ENCODE results near the gene PLCB2. TPM values are rescaled to one million over a fixed set of nuclear protein-coding genes. Genes with fewer than 3 reads are reported as not detected.

The PLCB2 gene
- total RNA-seq (1 to 10 TPM; 1.7 to 4.6 (median 3.5) TPM), polyA plus RNA-seq (1 to 10 TPM in 2 of 3 donors, under 1 TPM in 1; 0.73 to 2.0 (median 1.6) TPM)
- long read RNA-seq, donor 1, full-length matches to known transcripts = 1 of 3 reads
- long read RNA-seq, donor 1, partial matches to known transcripts = 0 of 3 reads
- long read RNA-seq, donor 1, other reads (novel, unspliced or antisense) = 2 of 3 reads
- long read RNA-seq, donor 2, partial matches to known transcripts = 1 of 3 reads
- long read RNA-seq, donor 2, other reads (novel, unspliced or antisense) = 2 of 3 reads

- no peak for TF ChIP-seq CTCF (IDR thresholded peaks at IDR 0.05)
- peak within 1 kb of the TSS; percentile 43 for H3K4me3 ChIP-seq
- intact Hi-C loops (cut with DNase I) = no loop called here
- no peak within 1 kb of the TSS for H3K27ac ChIP-seq
- ATAC-seq = peak; percentile 17 to 57 (median 38)
- WGBS, 3 donors = 47 to 54% (median 52%) methylated on average over 12 to 15 of the region's 15 CpGs
- no peaks in the 10 kb centered on the region for H3K4me1 ChIP-seq
- H3K9me3 ChIP-seq = no peaks in the 10 kb centered on the region
- DNase-seq = peak in 1 of 2 donors; percentile 69
- no peaks in the 10 kb centered on the region for H3K27me3 ChIP-seq (ENCODE audit: insufficient read depth in 3 of 3, low read length in 2 of 3)
- H3K36me3 ChIP-seq (ENCODE audit: insufficient read depth in 1 of 2, low read depth in 1 of 2) = no peaks in the 10 kb centered on the region
These were observed at the start of gene PLCB2 for GRCh38 chr15:40307421-40308211. PLCB2 (minus strand) TSS chr15:40307935; CDS start chr15:40307672, 263 bp downstream.

- H3K27ac ChIP-seq = no peak overlapping the region
- WGBS, 3 donors = 63 to 74% (median 71%) methylated on average over 1 of the region's 1 CpG
- peak overlapping the region; percentile 66 for H3K4me3 ChIP-seq
- no peak for TF ChIP-seq CTCF (IDR thresholded peaks at IDR 0.05)
- DNase-seq = peak in 1 of 2 donors; percentile 39
- peaks cover 19% of the 10 kb centered on the region for H3K4me1 ChIP-seq
- intact Hi-C loops (cut with DNase I) = no loop called here
- no peaks in the 10 kb centered on the region for H3K9me3 ChIP-seq
- H3K27me3 ChIP-seq (ENCODE audit: insufficient read depth in 3 of 3, low read length in 2 of 3) = no peaks in the 10 kb centered on the region
- H3K36me3 ChIP-seq (ENCODE audit: insufficient read depth in 1 of 2, low read depth in 1 of 2) = no peaks in the 10 kb centered on the region
- no peak for ATAC-seq
These were observed 49.5 kb upstream of the PLCB2 start for GRCh38 chr15:40357246-40357645.

DNA sequence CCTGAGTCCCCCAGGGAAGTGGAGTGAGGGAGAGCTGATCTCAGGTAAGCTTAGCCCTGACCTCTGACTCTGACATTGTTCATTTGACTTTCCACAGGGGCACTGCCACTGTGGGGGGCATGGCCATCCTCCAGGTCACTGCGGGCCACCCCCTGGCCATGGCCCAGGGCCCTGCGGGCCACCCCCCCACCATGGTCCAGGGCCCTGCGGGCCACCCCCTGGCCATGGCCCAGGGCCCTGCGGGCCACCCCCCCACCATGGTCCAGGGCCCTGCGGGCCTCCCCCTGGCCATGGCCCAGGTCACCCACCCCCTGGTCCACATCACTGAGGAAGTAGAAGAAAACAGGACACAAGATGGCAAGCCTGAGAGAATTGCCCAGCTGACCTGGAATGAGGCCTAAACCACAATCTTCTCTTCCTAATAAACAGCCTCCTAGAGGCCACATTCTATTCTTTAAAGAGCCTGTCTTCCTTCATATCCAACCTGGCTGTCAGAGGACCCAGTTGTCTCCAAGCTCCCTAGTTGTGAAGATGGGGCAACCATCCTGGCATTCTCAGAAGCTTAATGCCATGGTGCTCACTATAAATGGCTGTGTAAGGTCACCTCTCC is 48.3 kb upstream of the PLCB2 start:
- no peaks in the 10 kb centered on the region for H3K9me3 ChIP-seq
- ATAC-seq (no peak), DNase-seq (peak in 1 of 2 donors; percentile 6)
- H3K4me1 ChIP-seq = peaks cover 19% of the 10 kb centered on the region
- H3K4me3 ChIP-seq = no peak overlapping the region
- intact Hi-C loops (cut with DNase I) = no loop called here
- H3K36me3 ChIP-seq (ENCODE audit: insufficient read depth in 1 of 2, low read depth in 1 of 2) = no peaks in the 10 kb centered on the region
- no peak for TF ChIP-seq CTCF (IDR thresholded peaks at IDR 0.05)
- H3K27me3 ChIP-seq (ENCODE audit: insufficient read depth in 3 of 3, low read length in 2 of 3) = no peaks in the 10 kb centered on the region
- no peak overlapping the region for H3K27ac ChIP-seq
- 78 to 90% (median 88%) methylated on average over 4 to 5 of the region's 5 CpGs for WGBS, 3 donors

DNA sequence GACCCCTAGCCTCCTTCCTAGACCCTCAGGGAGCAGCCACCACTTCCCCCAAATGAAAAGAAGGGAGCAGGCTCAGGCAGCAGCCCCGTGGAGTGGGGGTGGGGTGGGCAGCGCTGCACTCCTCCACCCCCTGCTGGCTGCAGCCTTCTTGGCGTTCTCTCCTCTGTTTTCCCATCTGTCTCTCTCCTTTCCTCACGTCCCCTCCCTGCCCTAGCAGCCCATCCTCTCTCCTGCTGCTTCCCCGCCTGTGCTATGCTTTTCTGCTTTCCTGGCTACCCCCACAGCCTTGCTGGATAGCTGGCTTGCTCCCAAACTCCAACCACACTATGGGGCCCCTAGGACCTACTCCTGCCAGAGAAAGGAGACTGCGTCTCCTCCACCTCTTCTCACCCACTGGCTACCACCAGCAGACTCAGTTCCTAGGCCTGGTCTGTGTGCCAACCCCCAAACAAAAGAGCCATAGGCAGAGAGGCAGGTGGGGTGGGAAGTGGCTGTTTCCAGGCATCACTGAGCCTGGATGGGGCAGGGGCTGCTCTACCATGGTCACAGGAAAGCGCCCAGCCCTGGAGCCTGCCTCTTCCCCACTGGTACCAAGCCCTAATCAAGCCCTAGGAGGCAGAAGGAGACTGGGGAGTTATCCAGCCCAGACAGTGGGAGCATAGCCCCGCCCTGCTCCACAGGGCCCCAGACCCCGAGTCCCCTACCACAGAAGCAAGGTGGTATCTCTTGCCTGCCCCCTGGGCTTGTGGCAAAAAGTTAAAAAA is 46.9 kb upstream of the PLCB2 start:
- peak in 3 of 4 donors; percentile 29 to 45 (median 41) for ATAC-seq
- Histone ChIP-seq H3K4me3 (no peak overlapping the region), H3K27ac (no peak overlapping the region), H3K4me1 (peaks cover 19% of the 10 kb centered on the region), H3K9me3 (no peaks in the 10 kb centered on the region), H3K36me3 (ENCODE audit: insufficient read depth in 1 of 2, low read depth in 1 of 2) (no peaks in the 10 kb centered on the region), H3K27me3 (ENCODE audit: insufficient read depth in 3 of 3, low read length in 2 of 3) (no peaks in the 10 kb centered on the region)
- intact Hi-C loops (cut with DNase I) = no loop called here
- DNase-seq = peak in 1 of 2 donors; percentile 36
- TF ChIP-seq CTCF (IDR thresholded peaks at IDR 0.05) = peak; percentile 32
- WGBS, 3 donors = 41 to 46% (median 43%) methylated on average over 9 of the region's 9 CpGs
